H4 (cell line): Measurements from ENCODE around the gene MS4A6A. TPM values are rescaled to one million over a fixed set of nuclear protein-coding genes. Genes with fewer than 3 reads are reported as not detected.
"Not testable (repeated sequence)": the region's sequence is repeated elsewhere in the genome, so short reads cannot be mapped to it uniquely, and the experiment has no call there.

Experiments
- DNase-seq: peaks from one replicate; pipeline ENCODE4 v3.0.0-alpha.2; 2015; ENCODE audit warnings: low spot score
- total RNA-seq: library from RNA; depleted of rRNA; stranded (reverse); fragments of >200 nt; shearing (Covaris generic); gene quantifications from 2 replicates; pipeline ENCODE4 v1.2.3, GENCODE V29; 2014

Gene MS4A6A
- total RNA-seq, 1 experiment from 2014 or later = not detected

DNA sequence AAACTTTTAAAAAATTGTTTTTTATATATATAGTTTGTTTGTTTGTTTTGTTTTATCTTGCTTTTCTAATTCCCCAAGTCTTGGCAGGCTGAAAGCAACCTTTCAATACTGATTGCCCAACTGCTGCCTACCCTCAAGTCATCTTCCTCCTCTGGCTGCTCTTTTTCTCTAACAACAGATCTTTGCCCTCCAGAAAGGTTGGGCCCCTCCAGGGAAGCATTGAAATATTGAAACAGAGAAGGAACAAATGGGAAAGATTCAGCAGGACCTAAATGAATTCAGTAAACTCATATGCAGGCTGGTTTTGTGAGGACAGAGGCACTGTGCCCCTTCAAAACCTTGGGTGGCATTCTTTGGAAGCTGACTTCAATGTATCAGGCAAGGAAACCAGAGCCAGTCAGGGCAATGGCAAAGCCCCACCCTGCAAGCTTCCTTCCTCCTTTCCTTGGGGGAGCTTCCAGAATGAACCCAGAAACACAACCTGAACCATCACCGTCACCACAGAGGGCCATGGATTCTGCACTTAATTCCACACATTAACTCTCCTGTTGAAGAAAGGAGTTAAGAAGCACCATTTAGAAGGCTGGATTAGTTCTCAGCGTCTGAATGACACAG is 815 bp upstream of the MS4A6A start:
- no peak for DNase-seq

- no peak for DNase-seq
Observed at GRCh38 chr11:60175860-60176275, 7.0 kb downstream of the MS4A6A start.

- DNase-seq = no peak
Observed at GRCh38 chr11:60172011-60172410, 10.9 kb downstream of the MS4A6A start.

- no peak for DNase-seq
Observed at GRCh38 chr11:60170566-60170965, 12.3 kb downstream of the MS4A6A start.

- DNase-seq = peak; percentile 93
Observed at GRCh38 chr11:60169264-60169915, 13.5 kb downstream of the MS4A6A start.

GRCh38 chr11:60168306-60168705 is 14.6 kb downstream of the MS4A6A start:
- DNase-seq = no peak

- no peak for DNase-seq
Observed at GRCh38 chr11:60165951-60166350, 16.9 kb downstream of the MS4A6A start.

DNA sequence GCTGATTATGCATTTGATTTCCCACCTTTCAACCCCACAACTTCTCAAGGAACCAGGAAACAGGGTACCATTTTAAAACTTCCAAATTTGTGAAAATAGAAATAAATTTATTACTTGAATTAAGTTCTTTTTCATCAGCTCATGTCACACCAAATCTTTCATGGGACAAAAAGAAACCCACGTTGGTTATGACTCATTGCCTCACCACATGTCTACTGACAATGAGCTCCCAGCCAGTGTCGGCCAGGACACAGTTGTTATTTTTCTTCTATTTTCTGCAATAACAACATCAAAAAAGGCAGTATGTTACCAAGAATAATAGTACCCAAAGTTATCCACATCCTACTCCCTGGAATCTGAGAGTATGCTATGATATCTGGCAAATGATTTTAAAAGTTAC is 17.3 kb downstream of the MS4A6A start:
- no peak for DNase-seq

GRCh38 chr11:60164550-60165075 is 18.3 kb downstream of the MS4A6A start:
- no peak for DNase-seq

- DNase-seq = no peak
Observed at GRCh38 chr11:60161766-60162165, 21.1 kb downstream of the MS4A6A start.

- no peak for DNase-seq
Observed at GRCh38 chr11:60161107-60161506, 21.8 kb downstream of the MS4A6A start.

GRCh38 chr11:60159868-60160267 is 23.0 kb downstream of the MS4A6A start:
- DNase-seq = no peak

DNA sequence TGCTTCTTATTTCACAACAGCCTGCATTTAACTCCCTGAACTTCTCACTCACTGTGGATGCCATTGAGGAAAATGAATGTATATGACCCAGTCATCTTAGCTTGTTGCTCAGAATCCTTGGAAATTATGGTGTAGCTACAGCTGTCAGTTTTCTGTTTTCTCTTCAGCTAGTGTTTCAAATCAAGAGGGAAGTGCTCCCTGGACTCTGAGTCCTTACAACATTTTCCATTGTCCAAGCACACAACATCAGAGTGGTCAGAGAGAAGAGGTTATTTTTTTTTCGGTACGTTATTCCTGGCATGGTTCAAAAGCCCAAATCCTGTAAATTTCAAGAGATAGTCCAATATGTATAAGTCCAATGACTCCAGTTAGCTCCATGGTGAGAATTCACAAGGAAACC is 23.6 kb downstream of the MS4A6A start:
- DNase-seq = no peak

- no peak for DNase-seq
Observed at GRCh38 chr11:60158636-60159035, 24.2 kb downstream of the MS4A6A start.

DNA sequence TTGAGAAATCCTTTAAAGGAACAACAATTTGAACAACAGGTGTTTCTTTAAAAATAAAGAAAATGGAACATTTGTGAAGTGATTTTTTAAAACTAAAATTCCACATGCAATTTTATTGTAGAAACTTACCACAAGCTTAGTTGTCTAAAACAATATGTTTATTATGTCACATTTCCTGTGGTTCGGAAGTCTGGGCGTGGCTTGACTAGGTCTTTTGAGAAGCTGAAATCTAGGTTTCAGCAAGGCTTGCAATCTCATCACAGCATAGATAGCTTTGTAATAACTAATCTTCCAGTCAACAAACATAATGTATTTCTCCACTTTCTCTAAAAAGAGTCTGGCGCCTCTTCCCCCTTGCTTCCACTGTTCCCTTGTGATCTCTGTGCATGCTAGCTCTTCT is 27.0 kb downstream of the MS4A6A start:
- DNase-seq = no peak

DNA sequence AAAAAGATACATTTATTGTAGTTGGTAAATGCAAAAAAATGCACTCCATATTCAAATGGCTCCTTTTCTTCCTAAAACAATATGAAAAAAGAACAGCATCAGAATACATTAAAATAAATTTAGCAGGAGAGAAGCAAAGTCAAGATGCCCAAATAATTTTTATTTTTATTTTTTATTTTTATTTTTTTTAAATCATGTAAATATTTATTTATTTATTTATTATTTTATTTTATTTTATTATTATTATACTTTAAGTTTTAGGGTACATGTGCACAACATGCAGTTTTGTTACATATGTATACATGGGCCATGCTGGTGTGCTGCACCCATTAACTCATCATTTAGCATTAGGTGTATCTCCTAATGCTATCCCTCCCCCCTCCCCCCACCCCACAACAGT is 30.2 kb downstream of the MS4A6A start:
- not testable (repeated sequence) for DNase-seq

GRCh38 chr11:60150279-60150678 is 32.6 kb downstream of the MS4A6A start:
- no peak for DNase-seq

DNA sequence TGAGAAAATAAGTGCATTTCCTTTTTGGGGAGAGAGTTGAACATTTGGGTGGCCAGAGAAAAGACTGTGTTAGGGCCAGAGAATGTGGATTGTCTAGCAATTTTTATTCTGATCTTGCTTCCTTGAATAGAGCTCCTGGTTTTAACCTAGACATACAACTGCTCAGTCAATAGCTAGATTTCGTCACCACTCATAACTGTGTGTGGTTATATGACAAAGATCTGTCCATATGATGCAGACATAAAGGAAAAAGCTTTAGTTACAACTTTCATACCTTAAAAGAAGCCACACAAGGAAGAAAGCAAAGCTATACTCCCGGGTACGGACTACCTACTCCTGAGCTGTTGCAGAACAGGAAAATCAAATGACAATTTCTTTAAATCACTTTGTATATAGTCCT is 37.2 kb downstream of the MS4A6A start:
- DNase-seq = no peak

DNA sequence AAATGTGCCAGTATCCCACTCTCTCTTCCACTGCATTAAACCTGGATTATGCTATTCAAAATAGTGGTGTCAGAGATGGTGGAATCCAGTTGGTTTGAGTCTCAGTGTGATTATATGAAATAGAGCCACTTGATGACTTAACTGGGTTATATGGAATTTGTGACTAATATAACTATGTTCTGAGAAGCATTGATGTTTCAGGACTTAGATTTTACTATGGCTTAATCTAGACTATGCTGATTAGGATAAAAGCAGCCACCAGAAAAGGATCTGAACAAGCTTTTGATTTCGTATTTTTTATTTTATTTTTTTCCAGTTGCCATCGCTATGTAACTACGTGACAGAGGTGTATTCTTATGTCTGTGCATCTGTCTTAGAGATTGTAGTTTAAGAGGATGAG is 39.1 kb downstream of the MS4A6A start:
- DNase-seq = no peak

GRCh38 chr11:60133917-60134316 is 49.0 kb downstream of the MS4A6A start:
- DNase-seq = no peak

DNA sequence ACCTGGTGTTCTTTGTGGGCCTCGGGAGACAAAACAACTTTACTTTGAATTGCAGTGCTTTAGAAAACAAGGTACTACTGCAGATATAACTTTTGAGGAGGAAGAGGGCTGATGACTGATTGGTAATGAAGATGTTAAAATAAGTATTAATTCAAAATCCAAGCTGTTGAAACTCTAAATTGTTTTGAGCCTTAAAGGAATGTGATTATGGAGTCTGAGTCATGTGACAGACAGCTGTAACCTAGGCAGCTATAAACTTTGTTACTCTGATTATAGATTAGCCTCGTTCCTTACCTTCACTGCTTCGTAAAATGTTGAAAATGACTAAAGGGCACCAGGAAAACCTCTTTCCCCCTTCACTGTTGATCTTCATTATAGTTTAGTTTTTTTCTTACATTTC is 51.0 kb downstream of the MS4A6A start:
- no peak for DNase-seq

- no peak for DNase-seq
Observed at GRCh38 chr11:60130496-60130895, 52.4 kb downstream of the MS4A6A start.

- DNase-seq = no peak
Observed at GRCh38 chr11:60129853-60130252, 53.0 kb downstream of the MS4A6A start.

DNA sequence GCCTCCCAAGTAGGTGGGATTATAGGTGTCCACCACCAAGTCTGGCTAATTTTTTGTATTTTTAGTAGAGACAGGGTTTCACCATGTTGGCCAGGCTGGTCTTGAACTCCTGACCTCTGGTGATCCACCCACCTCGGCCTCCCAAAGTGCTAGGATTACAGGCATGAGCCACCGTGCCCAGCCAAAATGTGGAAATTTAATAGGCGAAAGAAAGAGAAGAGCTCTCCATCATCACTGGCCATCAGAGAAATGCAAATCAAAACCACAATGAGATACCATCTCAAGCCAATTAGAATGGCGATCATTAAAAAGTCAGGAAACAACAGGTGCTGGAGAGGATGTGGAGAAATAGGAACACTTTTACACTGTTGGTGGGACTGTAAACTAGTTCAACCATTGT is 54.0 kb downstream of the MS4A6A start:
- DNase-seq = not testable (repeated sequence)
